Measurements from ENCODE around the gene OMP.

OMP gene

GRCh38 chr11:77146261-77147035 lies 43.8 kb downstream of the OMP start:
- Histone ChIP-seq H3K9me3 (ENCODE audit: low read depth, low read length) (no peaks in the 10 kb centered on the region), H3K27ac (no peak overlapping the region), H3K4me3 (no peak overlapping the region), H3K9ac (ENCODE audit: insufficient read length) (no peak overlapping the region), H3K36me3 (ENCODE audit: insufficient read depth, low read length) (no peaks in the 10 kb centered on the region)
- no peak for TF ChIP-seq FOXP2 (optimal IDR thresholded peaks at IDR 0.05; ENCODE audit: control extremely low read depth, extremely low read length, insufficient read depth)
- no peak for TF ChIP-seq POLR2AphosphoS5 (IDR thresholded peaks at IDR 0.05; ENCODE audit: borderline replicate concordance, low read depth, low read length)
- no peak for TF ChIP-seq EZH2 (IDR thresholded peaks at IDR 0.05)
- DNase-seq (ENCODE audit: low read depth, low spot score): no peak

DNA sequence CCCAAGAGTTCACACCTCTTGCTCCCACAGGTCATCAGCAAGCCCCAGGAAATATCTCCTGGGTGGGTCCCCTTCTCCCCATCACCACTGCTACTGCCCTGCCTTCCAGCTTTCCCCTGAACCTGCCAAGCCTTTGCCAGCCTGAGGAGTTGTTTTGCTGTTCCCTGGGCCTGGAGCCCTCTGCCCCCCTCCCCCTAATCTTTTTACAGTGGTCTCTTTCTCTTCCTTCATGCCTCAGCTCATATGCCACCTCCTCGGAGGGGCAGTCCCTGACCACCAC lies 44.3 kb downstream of the OMP start:
- Histone ChIP-seq H3K27ac (no peak overlapping the region), H3K36me3 (ENCODE audit: insufficient read depth, low read length) (no peaks in the 10 kb centered on the region), H3K9ac (ENCODE audit: insufficient read length) (no peak overlapping the region), H3K4me3 (no peak overlapping the region), H3K9me3 (ENCODE audit: low read depth, low read length) (no peaks in the 10 kb centered on the region)
- TF ChIP-seq FOXP2 (optimal IDR thresholded peaks at IDR 0.05; ENCODE audit: control extremely low read depth, extremely low read length, insufficient read depth) (no peak), EZH2 (IDR thresholded peaks at IDR 0.05) (no peak), POLR2AphosphoS5 (IDR thresholded peaks at IDR 0.05; ENCODE audit: borderline replicate concordance, low read depth, low read length) (no peak)
- no peak for DNase-seq (ENCODE audit: low read depth, low spot score)

- no peaks in the 10 kb centered on the region for H3K9me3 ChIP-seq (ENCODE audit: low read depth, low read length)
- no peaks in the 10 kb centered on the region for H3K36me3 ChIP-seq (ENCODE audit: insufficient read depth, low read length)
- TF ChIP-seq EZH2 (IDR thresholded peaks at IDR 0.05) (no peak), POLR2AphosphoS5 (IDR thresholded peaks at IDR 0.05; ENCODE audit: borderline replicate concordance, low read depth, low read length) (no peak), FOXP2 (optimal IDR thresholded peaks at IDR 0.05; ENCODE audit: control extremely low read depth, extremely low read length, insufficient read depth) (no peak)
- DNase-seq (ENCODE audit: low read depth, low spot score): peak; percentile 12
- H3K4me3 ChIP-seq: no peak overlapping the region
- H3K27ac ChIP-seq: no peak overlapping the region
- H3K9ac ChIP-seq (ENCODE audit: insufficient read length): no peak overlapping the region
Measured at GRCh38 chr11:77147668-77148321, 45.2 kb downstream of the OMP start.

- no peak overlapping the region for H3K27ac ChIP-seq
- no peak for DNase-seq (ENCODE audit: low read depth, low spot score)
- H3K9me3 ChIP-seq (ENCODE audit: low read depth, low read length): no peaks in the 10 kb centered on the region
- TF ChIP-seq FOXP2 (optimal IDR thresholded peaks at IDR 0.05; ENCODE audit: control extremely low read depth, extremely low read length, insufficient read depth): no peak
- no peak for TF ChIP-seq EZH2 (IDR thresholded peaks at IDR 0.05)
- no peak for TF ChIP-seq POLR2AphosphoS5 (IDR thresholded peaks at IDR 0.05; ENCODE audit: borderline replicate concordance, low read depth, low read length)
- no peaks in the 10 kb centered on the region for H3K36me3 ChIP-seq (ENCODE audit: insufficient read depth, low read length)
- no peak overlapping the region for H3K4me3 ChIP-seq
- no peak overlapping the region for H3K9ac ChIP-seq (ENCODE audit: insufficient read length)
Measured at GRCh38 chr11:77148963-77149715, 46.5 kb downstream of the OMP start.

DNA sequence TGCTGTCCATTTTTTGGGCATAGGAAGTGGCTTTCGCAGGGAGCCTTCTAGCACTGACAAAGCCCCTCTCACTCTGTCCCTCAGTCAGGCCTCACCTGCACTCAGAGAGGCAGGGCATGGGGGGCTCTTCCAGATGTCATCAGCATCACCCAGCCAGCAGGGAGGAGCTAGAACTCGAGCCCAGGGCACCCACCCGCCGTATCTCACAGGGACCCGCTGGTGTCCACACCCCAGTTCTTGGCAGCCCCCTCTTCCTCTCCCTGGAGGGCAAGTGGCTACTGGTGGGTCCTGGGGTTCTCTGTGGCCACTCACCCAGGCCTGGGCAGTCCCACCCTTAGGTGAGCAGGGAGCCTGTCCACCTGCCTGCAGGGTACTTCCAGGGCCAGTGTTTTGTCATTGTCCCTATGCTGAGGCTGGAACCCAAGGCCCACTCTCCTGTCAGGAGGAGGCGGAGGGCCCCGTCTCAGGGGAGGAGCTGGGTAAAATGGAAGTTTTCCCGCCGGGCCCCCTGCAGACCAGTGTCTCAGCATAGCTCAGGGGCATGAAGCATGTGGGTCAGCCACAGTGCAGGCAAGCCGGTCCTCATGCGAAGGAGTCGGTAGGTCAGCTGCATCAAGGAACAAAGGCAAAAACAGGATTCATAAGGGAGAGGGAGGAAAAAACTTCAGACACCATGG lies 47.2 kb downstream of the OMP start:
- Histone ChIP-seq H3K4me3 (no peak overlapping the region), H3K27ac (no peak overlapping the region), H3K9me3 (ENCODE audit: low read depth, low read length) (no peaks in the 10 kb centered on the region), H3K36me3 (ENCODE audit: insufficient read depth, low read length) (no peaks in the 10 kb centered on the region), H3K9ac (ENCODE audit: insufficient read length) (no peak overlapping the region)
- no peak for DNase-seq (ENCODE audit: low read depth, low spot score)
- TF ChIP-seq EZH2 (IDR thresholded peaks at IDR 0.05) (no peak), POLR2AphosphoS5 (IDR thresholded peaks at IDR 0.05; ENCODE audit: borderline replicate concordance, low read depth, low read length) (no peak), FOXP2 (optimal IDR thresholded peaks at IDR 0.05; ENCODE audit: control extremely low read depth, extremely low read length, insufficient read depth) (no peak)

DNA sequence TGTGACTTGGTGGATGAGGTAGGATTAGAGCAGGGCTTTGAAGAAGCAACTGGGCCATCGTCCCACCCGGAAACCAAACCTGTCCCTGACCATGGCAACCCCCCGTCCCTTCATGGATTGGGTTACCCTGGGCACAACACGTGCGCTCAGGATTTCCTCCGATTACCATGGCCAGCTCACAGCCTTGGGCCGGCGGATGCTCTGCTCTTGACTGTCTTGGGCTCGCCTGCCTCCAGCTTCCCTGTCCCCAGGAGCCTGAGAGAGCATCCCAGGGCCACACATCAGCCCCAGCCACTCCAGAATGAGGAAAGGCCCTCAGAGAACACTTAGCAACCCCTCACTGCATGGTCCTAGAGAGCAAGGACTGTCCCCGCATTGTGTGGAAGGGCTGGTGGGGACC lies 48.2 kb downstream of the OMP start:
- Histone ChIP-seq H3K4me3 (no peak overlapping the region), H3K9me3 (ENCODE audit: low read depth, low read length) (no peaks in the 10 kb centered on the region), H3K36me3 (ENCODE audit: insufficient read depth, low read length) (no peaks in the 10 kb centered on the region), H3K9ac (ENCODE audit: insufficient read length) (no peak overlapping the region), H3K27ac (no peak overlapping the region)
- no peak for DNase-seq (ENCODE audit: low read depth, low spot score)
- TF ChIP-seq FOXP2 (optimal IDR thresholded peaks at IDR 0.05; ENCODE audit: control extremely low read depth, extremely low read length, insufficient read depth) (no peak), EZH2 (IDR thresholded peaks at IDR 0.05) (no peak), POLR2AphosphoS5 (IDR thresholded peaks at IDR 0.05; ENCODE audit: borderline replicate concordance, low read depth, low read length) (no peak)

DNA sequence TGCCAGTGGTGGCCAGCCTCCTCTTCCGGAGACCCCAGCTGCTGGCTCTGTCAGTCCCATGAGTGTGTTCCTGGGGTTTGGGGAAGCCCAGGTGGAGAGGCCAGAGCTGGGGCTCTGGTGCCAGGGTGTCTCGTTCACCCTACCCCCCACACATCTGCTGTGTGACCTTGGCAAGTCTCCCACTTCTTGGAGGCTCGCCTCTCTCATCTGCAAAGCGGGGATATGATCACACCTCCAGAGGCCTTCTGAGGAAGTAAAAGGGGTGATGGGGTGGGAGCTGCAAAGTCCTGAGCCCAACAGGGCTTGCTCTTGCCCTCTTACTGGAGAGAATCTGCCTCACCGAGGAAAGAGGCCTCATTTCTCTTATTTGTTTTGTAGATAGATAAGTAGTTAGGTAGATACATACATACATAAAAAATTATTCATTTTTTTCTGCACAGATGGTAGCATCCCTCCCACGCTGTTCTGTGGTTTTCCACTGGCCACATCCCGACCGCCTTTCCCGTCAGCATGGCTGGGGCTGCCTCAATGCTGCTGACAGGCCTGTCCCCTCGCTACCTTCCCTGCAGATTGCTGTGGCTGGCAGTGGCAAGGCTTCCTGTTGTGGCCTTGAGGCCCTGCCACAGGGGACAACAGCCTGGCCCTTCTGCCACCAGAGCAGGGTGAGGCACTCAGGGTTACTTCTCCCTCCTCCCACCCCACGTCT lies 49.3 kb downstream of the OMP start:
- H3K9ac ChIP-seq (ENCODE audit: insufficient read length): no peak overlapping the region
- no peak for TF ChIP-seq POLR2AphosphoS5 (IDR thresholded peaks at IDR 0.05; ENCODE audit: borderline replicate concordance, low read depth, low read length)
- TF ChIP-seq EZH2 (IDR thresholded peaks at IDR 0.05): no peak
- TF ChIP-seq FOXP2 (optimal IDR thresholded peaks at IDR 0.05; ENCODE audit: control extremely low read depth, extremely low read length, insufficient read depth): no peak
- H3K27ac ChIP-seq: no peak overlapping the region
- H3K36me3 ChIP-seq (ENCODE audit: insufficient read depth, low read length): no peaks in the 10 kb centered on the region
- H3K9me3 ChIP-seq (ENCODE audit: low read depth, low read length): no peaks in the 10 kb centered on the region
- H3K4me3 ChIP-seq: no peak overlapping the region
- no peak for DNase-seq (ENCODE audit: low read depth, low spot score)

Data from SK-N-MC (cell line).